GM23248 (cell line): ENCODE measurements around the gene NHS.

Source experiments
- EZH2 ChIP-seq: fragments of 200-600 bp; sonication (generic); IDR thresholded peaks from 2 replicates; pipeline ENCODE4 v1.6.1; 2018; ENCODE audit warnings: antibody characterized with exemption, mild to moderate bottlenecking; ENCODE audit not compliant: insufficient read depth, poor library complexity, severe bottlenecking
- EZH2phosphoT487 ChIP-seq: fragments of 200-600 bp; sonication (generic); IDR thresholded peaks from 2 replicates; pipeline ENCODE4 v1.6.1; 2018; ENCODE audit warnings: antibody characterized with exemption, moderate library complexity, mild to moderate bottlenecking, low read depth; ENCODE audit not compliant: insufficient read depth

DNA sequence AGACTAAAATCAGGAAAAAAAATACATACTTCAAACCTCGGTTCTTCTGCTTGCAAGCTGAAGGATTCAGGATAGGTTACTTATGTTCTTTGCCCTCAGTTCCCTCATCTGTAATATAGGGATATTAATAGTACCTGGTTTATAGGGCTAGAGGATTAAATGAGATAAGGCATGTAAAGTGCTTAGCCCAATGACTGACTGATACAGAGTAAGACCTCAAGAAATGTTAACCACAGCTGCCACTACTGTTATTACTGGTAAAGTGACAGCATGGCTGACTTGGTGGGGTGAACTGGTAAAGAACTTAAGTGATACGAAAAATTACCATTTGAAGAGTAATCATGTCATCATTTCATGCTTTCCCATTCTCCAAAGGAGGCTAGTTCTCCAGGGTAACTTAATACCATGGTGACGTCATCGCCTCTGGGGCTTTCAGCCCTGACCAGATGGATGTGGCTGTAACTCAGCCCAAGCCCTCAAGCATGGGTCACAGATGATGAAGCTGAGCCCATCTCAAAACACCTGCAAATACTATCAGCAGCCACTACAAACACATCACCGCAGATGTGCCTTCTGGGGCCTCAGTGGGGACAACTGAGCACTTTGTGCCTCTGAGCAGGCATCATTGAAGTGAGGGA lies 317.8 kb downstream of the NHS start:
- TF ChIP-seq EZH2 (no peak), EZH2phosphoT487 (no peak)
